Head of caudate nucleus (tissue), 42 donors: ENCODE data around the gene ADSL.

Source experiments
- DNase-seq, 42 donors: peaks; one replicate each; pipeline versions ENCODE4 v3.0.0 to v3.0.0-alpha.2; 2020 to 2021; ENCODE audit warnings: mixed read lengths in 7 of 42
- intact Hi-C: fragments of 100-400 bp; cut with DNase I; formaldehyde crosslinking; loops from one replicate; pipeline ENCODE4 v1.15.0; 2022

Gene ADSL

DNA sequence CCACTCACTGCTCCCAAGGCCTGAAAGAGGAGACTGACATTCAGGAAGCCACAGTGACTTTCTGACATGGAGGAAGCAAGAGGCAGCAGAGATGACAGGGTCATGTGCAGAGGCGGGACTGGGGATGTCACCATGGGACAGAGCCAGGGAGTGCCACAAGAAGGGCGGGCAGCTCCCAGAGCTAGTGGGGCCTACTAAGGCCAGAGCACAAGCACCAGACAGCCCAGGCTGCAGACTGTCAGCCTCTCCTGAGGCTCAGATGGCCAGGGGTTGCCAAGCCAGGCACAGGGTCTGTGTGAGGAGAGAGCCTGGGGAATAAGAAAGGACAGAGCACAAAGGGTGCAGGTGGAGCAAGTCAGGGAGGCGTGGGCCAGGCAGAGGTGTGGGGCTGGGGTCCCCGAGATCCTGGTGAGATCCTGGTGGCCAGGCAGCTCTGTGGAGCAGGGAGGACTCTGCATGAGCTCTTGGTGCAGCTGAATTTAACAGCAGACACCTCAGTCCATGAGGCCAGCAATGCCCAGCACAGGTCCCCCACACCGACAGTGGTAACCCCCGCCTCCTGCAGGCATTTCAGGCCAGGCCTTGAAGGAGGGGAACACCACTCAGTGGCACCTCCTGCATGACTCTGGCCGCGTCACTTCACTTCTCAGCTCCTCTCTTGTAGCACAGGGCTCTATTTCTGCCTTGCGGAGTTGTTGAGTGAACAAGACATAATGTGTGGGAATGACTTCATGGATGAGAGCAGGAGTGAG is 76.4 kb downstream of the ADSL start:
- DNase-seq = peak in 16 of 42 donors; percentile 12 to 72 (median 50)
- intact Hi-C loops = no loop called here

DNA sequence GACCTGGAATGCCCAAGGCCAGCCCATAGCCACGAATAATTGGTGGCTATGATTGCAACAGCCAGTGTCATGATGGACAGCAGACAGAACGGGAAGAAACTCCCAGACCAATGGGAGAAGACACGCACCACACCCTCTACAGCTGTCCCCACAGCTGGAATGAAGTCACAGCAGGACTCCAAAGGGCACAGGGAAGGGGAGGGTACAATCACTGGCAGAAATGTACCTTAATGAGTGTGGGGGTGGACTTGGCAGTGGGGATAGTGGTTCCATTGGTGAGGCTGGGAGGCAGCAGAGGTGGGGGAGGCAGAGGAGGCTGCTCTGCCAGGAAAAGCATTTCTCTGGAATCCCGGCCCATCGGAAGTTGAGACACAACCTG is 77.0 kb downstream of the ADSL start:
- DNase-seq = peak in 2 of 42 donors; percentile 5 to 8
- intact Hi-C loops = no loop called here

DNA sequence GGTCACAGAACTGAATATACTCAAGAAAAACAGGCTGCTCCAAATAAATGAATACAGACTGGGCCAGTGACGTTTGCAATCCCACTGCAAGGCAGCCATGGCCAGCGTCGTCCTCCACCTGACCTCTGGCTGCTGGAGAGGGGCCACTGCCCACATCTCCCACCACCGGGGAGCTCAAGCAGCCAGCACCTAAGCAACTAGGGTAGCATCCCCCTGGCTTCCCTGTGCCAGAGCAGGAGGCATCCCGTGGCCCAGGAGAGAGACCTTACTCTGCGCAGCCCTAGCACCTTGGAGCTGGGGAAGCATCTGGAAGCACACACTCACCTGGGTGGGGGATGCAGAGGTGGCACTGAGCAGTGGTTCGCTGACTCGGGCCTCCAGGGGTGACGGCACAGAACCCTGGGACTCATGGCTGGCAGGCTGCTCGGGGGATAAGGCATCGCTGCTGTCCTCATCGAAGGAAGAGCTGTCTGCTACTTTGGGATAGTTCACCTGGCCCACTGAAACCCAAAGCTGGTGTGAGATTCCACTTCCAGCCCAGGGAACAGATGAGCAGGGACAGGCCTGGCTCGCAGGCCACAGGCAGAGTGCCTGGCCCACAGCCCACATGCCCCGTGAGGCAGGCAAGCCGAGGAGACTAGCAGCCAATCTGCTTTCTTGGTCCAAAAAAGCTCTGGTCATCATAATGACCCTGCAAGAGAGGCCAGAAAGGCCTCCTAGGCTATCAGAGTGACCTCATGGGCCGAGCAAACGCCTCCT is 77.8 kb downstream of the ADSL start:
- intact Hi-C loops = no loop called here
- peak in 2 of 42 donors; percentile 6 to 7 for DNase-seq

DNA sequence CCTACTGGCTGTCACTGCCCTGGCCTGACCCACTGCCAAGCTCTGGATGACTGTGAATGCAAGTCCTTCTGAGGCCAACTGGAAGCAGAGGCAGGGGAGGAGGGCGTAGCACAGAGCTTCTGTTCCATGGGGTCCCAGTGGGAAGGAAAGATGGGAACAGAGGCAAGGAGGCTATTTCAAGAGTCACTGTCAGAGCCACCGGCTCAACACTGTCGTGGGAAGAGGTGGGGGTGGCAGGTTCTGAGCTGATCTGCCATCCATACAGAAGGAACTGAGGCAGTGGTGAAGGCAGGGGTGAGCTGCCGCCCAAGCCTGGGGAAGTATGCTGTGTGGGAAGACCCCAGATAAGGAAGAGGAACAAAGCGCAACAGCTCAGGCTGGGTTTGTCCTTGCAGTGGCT is 78.8 kb downstream of the ADSL start:
- intact Hi-C loops = no loop called here
- peak in 3 of 42 donors; percentile 12 to 31 (median 16) for DNase-seq

DNA sequence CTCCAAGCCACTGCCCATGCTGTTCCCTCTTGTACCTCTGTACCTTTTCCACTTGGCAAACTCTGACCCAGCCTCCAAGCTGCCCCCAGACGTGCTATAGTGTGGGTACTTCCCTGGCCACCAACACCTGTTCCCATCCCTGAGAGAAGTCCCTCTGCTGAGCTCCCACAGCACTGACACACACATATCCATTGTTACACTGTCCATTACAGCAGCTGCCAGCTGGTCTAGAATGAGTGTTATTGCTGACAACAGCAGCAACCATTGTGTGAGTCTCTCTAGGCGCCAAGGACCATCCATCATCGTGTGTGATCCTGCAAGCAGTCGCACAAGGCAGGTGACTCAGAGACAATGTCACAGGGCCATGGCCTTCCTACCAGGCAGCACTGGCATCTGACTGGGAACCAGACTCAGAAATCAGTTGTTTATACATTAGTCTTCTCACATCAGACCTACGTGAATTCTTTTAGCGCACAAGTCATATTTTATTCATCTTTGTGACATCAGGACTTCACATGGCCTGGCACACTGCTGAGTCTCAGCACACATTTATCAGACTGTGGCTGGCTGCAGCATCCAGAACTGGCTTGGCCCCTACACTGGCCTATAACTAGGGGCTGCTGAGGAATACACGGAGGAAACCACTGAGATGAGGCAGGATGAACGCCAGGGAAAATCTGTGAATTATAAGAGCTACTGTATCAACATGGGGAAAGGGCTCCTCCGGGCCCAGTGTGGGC is 80.5 kb downstream of the ADSL start:
- peak in 41 of 42 donors; percentile 39 to 91 (median 77) for DNase-seq
- intact Hi-C loops = no loop called here

DNA sequence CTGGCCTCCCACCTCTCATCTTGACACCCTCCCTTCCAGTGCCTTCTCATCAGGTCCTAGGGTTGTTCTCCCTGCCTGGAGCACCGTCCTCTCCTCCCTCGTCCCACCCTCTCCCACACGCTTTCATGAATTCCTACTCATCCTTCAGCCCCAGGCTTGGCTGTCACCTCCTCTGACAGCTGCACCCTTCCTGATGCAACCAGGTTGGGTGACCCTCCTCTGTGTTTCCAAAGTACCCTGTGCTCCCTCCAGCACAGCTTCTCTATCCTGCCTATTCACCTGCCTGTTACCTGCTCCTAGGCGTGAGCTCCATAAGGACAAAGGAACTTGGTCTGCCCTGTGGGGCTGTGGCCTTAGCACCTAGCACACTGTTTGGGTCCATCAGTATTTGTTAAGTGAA is 82.5 kb downstream of the ADSL start:
- intact Hi-C loops = no loop called here
- peak in 3 of 42 donors; percentile 3 to 15 (median 3) for DNase-seq

DNA sequence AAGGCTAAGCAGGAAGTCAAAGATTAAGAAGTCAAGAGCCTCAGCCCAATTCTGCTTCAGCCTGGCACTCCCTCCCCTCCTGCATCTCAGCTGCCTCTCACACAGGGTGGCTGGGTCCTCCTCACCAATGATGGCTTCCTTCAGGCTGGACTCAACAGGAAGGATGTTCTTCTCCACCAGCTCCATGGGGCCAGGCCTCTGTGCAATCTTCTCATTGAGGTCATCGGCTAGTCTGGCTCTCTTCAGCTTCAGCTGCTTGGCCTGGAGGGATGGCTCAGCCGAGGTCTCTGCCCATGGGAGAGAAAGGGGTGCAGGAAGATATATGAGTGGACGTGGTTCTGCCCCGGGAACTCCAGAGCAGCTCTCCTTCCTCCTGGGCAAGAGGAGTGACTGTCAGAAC is 83.2 kb downstream of the ADSL start:
- intact Hi-C loops = no loop called here
- DNase-seq = peak in 2 of 42 donors; percentile 2 to 21

DNA sequence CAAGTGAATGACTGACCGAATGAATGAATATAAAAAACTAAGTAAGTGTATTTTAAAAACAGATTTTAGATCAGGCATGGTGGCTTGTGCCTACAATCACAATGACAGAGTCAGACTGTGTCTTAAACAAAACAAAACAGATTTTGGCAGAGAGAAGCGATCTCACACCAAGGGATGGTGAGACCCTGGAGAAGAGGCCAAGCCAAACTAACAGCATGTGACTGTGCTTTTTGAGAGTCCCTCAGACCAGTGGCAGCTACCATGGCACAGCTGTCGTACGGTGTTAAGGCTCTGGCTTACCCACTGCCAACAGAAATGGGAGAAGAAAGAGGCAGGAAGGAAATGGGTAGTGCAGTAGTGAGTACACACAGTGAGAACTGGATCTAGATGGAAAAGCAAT is 84.7 kb downstream of the ADSL start:
- intact Hi-C loops = loop anchor here (10.0 kb wide), 1 partner anchor 54 kb away; no protein-coding TSS in a partner anchor

DNA sequence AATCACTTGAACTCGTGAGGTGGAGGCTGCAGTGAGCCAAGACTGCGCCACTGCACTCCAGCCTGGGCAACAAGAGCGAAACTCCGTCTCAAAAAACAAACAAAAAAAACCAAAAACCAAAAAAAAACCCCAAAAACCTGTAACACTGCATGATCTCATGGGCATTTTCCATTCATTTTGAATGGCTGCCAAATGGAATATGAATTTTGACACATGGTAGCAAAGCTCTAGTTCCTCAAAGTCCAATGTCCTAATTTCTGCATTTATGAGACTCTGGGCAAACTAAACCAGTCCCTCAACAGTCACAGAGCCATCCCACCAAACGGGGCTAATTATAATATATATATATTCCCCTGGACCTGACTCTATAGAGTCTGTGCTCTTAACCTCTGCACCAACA is 85.9 kb downstream of the ADSL start:
- peak in 1 of 42 donors; percentile 21 for DNase-seq
- intact Hi-C loops = loop anchor here (10.0 kb wide), 1 partner anchor 53 kb away; no protein-coding TSS in a partner anchor

More for the DNA sequence above, 84.7 kb downstream of the ADSL start:
- DNase-seq = peak in 1 of 42 donors; percentile 2

DNA sequence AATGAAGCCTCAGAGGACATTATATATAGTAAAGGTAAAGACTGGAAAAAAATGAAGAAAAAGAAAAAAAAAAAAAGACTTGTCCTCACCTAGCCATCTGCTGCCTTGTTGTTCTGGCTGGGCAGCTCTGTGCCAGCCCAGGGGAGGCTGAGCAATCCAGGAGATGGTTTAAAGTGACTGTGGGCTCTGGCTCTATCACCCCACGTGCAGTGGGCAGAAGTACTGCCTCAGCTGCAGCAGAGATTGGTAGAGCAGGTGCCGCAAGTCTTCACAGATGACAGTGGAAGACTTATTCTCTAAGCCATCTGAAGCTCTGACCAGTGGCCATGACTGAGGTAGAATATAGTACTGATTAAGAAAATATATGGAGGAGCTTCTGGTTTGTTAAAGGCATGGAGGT is 86.3 kb downstream of the ADSL start:
- intact Hi-C loops = loop anchor here (10.0 kb wide), 1 partner anchor 52 kb away; no protein-coding TSS in a partner anchor
- DNase-seq = peak in 1 of 42 donors; percentile 32

DNA sequence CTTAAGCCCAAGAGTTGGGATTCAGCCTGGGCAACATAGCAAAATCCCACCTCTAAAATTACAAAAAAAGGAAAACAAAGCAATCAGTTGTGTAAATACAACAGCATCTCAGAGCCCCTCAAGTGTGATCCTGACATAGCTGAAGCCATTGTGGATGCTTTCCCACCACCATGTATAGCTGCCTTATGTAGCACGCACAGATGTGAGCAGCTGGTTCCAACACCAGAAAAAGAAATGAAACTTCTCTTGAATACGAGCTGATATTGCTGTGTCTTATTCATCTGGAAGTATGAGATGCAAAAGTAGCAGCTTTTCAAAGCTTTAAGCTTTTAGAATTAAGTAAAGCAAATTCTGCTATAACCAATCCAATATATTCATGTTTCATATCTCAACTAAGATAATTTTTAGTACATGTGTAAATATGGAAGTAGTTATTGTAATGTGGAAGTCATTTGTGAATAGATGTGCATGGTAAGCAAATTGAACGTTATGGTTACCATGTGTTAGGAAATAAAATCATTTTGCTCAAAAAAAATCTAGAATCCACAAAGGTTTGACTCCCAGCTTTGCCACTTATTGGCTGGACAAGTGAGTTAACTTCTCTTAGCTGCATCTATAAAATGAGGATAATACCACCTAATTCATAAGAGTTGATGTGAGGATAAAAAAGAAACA is 87.3 kb downstream of the ADSL start:
- intact Hi-C loops = loop anchor here (10.0 kb wide), 1 partner anchor 51 kb away; no protein-coding TSS in a partner anchor
- peak in 1 of 42 donors; percentile 4 for DNase-seq

DNA sequence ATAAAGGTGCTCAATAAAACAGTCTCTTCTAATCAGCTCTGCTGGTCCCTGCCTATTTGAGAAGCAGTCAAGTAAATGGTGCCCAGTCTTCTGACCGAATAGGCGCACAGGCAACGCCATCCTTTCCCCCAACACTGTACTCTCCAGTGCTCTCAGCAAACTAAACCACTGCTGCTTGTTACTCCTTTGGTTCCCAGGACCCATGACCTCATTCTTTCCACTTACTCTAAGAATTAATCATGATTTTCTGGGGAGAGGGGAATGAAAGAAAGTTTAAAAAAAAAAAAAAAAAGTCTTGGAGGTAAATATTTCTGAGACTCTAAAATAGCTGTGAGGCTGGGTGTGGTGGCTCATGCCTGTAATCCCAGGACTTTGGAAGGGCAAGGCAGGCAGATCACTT is 87.8 kb downstream of the ADSL start:
- peak in 2 of 42 donors; percentile 5 to 8 for DNase-seq
- intact Hi-C loops = loop anchor here (10.0 kb wide), 1 partner anchor 51 kb away; no protein-coding TSS in a partner anchor

DNA sequence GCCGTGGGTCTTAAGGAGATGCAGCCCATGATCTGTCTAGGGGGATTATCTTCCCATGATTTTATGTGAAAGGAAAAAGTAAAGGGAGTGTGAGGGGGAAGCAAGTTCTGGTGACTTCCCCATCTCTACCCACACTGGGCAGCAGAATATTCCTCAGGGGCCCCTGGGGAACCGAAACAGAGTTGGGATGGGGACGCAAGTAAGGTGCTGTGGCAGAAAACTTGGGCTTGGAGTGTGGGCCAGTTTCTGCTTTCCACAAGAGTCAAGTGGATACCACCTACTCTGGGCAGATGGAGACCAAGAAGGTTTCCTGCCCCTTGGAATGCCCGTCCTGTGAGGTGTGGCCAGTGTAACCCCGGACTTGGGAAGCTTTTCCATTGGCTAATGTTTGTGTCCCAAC is 88.4 kb downstream of the ADSL start:
- intact Hi-C loops = loop anchor here (5.0 to 10.0 kb wide), 2 partner anchors 50 to 213 kb away; no protein-coding TSS in a partner anchor
- DNase-seq = peak in 2 of 42 donors; percentile 23 to 37

DNA sequence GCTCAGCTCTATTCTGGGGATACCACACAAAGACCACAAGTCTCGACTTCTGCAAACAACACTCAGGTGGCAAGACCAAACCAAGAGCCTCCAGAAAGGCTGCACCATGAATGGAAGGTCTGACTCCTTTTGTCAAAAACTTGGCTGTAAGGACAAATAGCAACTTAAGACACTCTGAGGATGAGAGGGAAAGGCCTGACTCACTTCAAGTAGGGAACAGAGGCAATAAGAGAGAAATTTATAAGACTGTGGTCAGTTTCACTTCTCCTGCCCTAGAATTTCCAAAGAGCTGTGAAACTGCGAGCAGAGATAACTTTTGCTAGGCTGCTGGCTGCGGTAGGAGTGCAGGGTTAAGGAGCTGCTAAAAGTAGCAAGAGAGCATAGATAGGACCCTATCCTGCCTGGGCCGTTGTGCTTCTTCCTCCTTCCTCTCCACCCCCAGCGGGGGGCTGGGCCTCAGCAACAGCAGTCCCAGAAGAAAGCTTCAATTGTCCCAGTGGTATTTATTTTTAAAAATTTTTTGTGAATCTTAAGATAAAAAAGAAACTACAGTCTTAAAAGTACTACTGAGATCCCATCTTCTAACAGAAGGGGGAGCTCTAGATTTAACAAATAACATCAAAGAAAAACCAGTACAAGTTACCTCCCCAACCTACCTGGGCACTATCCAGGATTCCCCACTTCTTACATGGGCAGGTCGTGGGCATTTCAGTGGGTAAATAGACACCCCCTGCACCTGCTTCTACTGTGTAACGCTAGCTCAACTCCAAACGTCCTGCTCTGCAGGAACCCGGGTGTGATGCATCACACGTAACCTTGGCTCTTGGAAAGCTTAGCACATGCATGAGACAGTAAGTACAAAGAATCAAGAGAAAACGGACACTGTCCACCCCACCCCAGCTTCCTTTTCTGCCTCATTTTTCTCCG is 90.5 kb downstream of the ADSL start:
- peak in 19 of 42 donors; percentile 17 to 64 (median 40) for DNase-seq
- intact Hi-C loops = loop anchor here (5.0 to 10.0 kb wide), 2 partner anchors 48 to 211 kb away; no protein-coding TSS in a partner anchor
